HAP-1 (cell line): ENCODE data around the gene SESN3.

ENCODE experiments used
- DNase-seq, 2 experiments: peaks; one replicate each; pipeline ENCODE4 v3.0.0-alpha.2; 2016 to 2020; ENCODE audit warnings: low spot score in 2 of 2
- H3K27me3 ChIP-seq: fragments of 250-450 bp; sonication (Bioruptor Pico); 2 replicates; pipeline ENCODE4 v1.5.1; 2020; ENCODE audit warnings: low read depth, mild to moderate bottlenecking, moderate library complexity
- H3K36me3 ChIP-seq: fragments of 250-450 bp; sonication (Bioruptor Pico); replicated peaks from 2 replicates; pipeline ENCODE4 v1.5.1; 2020; ENCODE audit warnings: mild to moderate bottlenecking
- H3K4me1 ChIP-seq: fragments of 250-450 bp; sonication (Bioruptor Pico); 2 replicates; pipeline ENCODE4 v1.5.1; 2020; ENCODE audit warnings: mild to moderate bottlenecking
- H3K4me3 ChIP-seq: fragments of 250-450 bp; sonication (Bioruptor Pico); 2 replicates; pipeline ENCODE4 v1.5.1; 2020; ENCODE audit warnings: mild to moderate bottlenecking, moderate library complexity
- H3K9me3 ChIP-seq: fragments of 250-450 bp; sonication (Bioruptor Pico); 2 replicates; pipeline ENCODE4 v1.5.1; 2020; ENCODE audit warnings: mild to moderate bottlenecking, moderate library complexity
- in situ Hi-C: fragments of 300-500 bp; cut with MboI; formaldehyde crosslinking; loops from 3 replicates; pipeline ENCODE4 v1.14.3; 2020; ENCODE audit warnings: low sequenced_read_pairs, inconsistent platforms, mixed read lengths

Gene SESN3

GRCh38 chr11:95132956-95133355 is 98.0 kb downstream of the SESN3 start:
- in situ Hi-C loops = no loop called here
- DNase-seq = no peak

DNA sequence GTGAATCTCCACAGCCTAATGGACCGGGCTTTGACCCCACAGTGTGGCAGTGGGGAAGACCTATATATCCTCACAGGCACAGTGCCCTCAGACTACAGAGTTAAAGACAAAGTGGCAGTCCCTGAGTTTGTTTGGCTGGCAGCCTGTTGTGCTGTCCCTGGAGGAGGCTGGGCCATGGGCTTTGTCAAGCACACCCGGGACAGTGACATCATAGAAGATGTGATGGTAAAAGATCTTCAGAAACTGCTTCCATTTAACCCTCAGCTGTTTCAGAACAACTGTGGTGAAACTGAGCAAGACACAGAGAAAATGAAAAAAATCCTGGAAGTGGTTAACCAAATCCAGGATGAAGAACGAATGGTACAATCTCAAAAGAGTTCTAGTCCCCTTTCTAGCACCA is 102.4 kb downstream of the SESN3 start:
- Histone ChIP-seq H3K4me1 (no peaks in the 10 kb centered on the region), H3K27me3 (no peaks in the 10 kb centered on the region), H3K36me3 (no peaks in the 10 kb centered on the region), H3K9me3 (no peaks in the 10 kb centered on the region), H3K4me3 (no peak overlapping the region)
- no peak for DNase-seq
- in situ Hi-C loops = no loop called here

More at GRCh38 chr11:95132956-95133355, 98.0 kb downstream of the SESN3 start:
- Histone ChIP-seq H3K4me3 (no peak overlapping the region), H3K9me3 (no peaks in the 10 kb centered on the region), H3K4me1 (no peaks in the 10 kb centered on the region), H3K27me3 (no peaks in the 10 kb centered on the region), H3K36me3 (no peaks in the 10 kb centered on the region)

DNA sequence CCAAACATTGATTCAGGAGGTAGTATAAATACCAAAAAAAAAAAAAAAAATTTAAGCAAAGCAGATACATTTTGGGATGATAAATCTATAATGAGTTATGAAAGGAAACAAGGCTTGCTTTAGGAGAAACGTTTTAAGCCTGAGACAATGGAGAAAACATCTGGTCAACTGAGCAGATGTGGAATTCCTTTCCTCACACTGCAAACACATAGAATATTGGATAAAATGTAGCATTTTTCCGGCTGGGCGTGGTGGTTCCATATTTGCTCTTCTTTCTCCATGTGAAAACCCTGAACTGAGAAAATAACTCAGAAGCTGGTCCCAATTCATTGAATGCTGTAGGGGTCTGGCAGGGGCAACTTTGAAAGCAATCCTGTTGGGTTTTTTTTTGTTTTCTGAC is 107.4 kb downstream of the SESN3 start:
- Histone ChIP-seq H3K9me3 (no peaks in the 10 kb centered on the region), H3K4me3 (no peak overlapping the region), H3K36me3 (no peaks in the 10 kb centered on the region), H3K4me1 (no peaks in the 10 kb centered on the region), H3K27me3 (no peaks in the 10 kb centered on the region)
- in situ Hi-C loops = no loop called here
- no peak for DNase-seq

- no peaks in the 10 kb centered on the region for H3K4me1 ChIP-seq
- DNase-seq = peak in 1 of 2 experiments; percentile 11
- in situ Hi-C loops = no loop called here
Observed at GRCh38 chr11:95121698-95122097, 109.3 kb downstream of the SESN3 start.

GRCh38 chr11:95119361-95120060 is 111.5 kb downstream of the SESN3 start:
- H3K4me1 ChIP-seq = no peaks in the 10 kb centered on the region
- no peaks in the 10 kb centered on the region for H3K36me3 ChIP-seq
- no peaks in the 10 kb centered on the region for H3K27me3 ChIP-seq
- in situ Hi-C loops = no loop called here
- H3K9me3 ChIP-seq = no peaks in the 10 kb centered on the region
- DNase-seq = no peak
- H3K4me3 ChIP-seq = no peak overlapping the region

More at GRCh38 chr11:95121698-95122097, 109.3 kb downstream of the SESN3 start:
- Histone ChIP-seq H3K9me3 (no peaks in the 10 kb centered on the region), H3K36me3 (no peaks in the 10 kb centered on the region), H3K27me3 (no peaks in the 10 kb centered on the region), H3K4me3 (no peak overlapping the region)

- H3K27me3 ChIP-seq = no peaks in the 10 kb centered on the region
- H3K36me3 ChIP-seq = no peaks in the 10 kb centered on the region
- no peaks in the 10 kb centered on the region for H3K9me3 ChIP-seq
- no peak overlapping the region for H3K4me3 ChIP-seq
- DNase-seq = no peak
- in situ Hi-C loops = no loop called here
- H3K4me1 ChIP-seq = no peaks in the 10 kb centered on the region
Observed at GRCh38 chr11:95115597-95115996, 115.4 kb downstream of the SESN3 start.
